DOHH2 (cell line): ENCODE results near the gene DNAJC28.

Experiments used
- H3F3A ChIP-seq: fragments of 200-600 bp; sonication (generic), shearing (Covaris generic); 2 replicates; pipeline ENCODE4 v1.6.0; 2016; ENCODE audit warnings: antibody characterized with exemption, mild to moderate bottlenecking; ENCODE audit not compliant: control insufficient read depth, insufficient read depth
- H3K27ac ChIP-seq: fragments of 200-600 bp; sonication (generic); 2 replicates; pipeline ENCODE4 v1.5.1; 2014; ENCODE audit warnings: low read depth, mild to moderate bottlenecking, low read length, moderate library complexity
- H3K27me3 ChIP-seq: fragments of 200-600 bp; sonication (generic); 2 replicates; pipeline ENCODE4 v1.6.1; 2014; ENCODE audit warnings: mild to moderate bottlenecking, low read length, mixed read lengths; ENCODE audit not compliant: control insufficient read depth
- H3K36me3 ChIP-seq: fragments of 200-600 bp; sonication (generic); 2 replicates; pipeline ENCODE4 v1.6.1; 2014; ENCODE audit warnings: mild to moderate bottlenecking, low read length, moderate library complexity, mixed read lengths; ENCODE audit not compliant: control insufficient read depth
- H3K4me1 ChIP-seq: fragments of 200-600 bp; sonication (generic); 2 replicates; pipeline ENCODE4 v1.6.1; 2014; ENCODE audit warnings: mild to moderate bottlenecking, low read length, mixed read lengths; ENCODE audit not compliant: control insufficient read depth
- H3K4me2 ChIP-seq: fragments of 200-600 bp; sonication (generic); 2 replicates; pipeline ENCODE4 v1.6.0; 2014; ENCODE audit warnings: mild to moderate bottlenecking, low read length, moderate library complexity
- H3K4me3 ChIP-seq: fragments of 200-600 bp; sonication (generic); 2 replicates; pipeline ENCODE4 v1.5.1; 2014; ENCODE audit warnings: mild to moderate bottlenecking, low read length, mixed read lengths
- H3K79me2 ChIP-seq: fragments of 200-600 bp; sonication (generic); 2 replicates; pipeline ENCODE4 v1.6.1; 2014; ENCODE audit warnings: mild to moderate bottlenecking, low read length, mixed read lengths; ENCODE audit not compliant: control insufficient read depth
- H3K9me2 ChIP-seq: fragments of 200-600 bp; sonication (generic); replicated peaks from 2 replicates; pipeline ENCODE4 v1.6.1; 2014; ENCODE audit warnings: mild to moderate bottlenecking, low read length, mixed read lengths; ENCODE audit not compliant: control insufficient read depth
- H3K9me3 ChIP-seq: fragments of 200-600 bp; sonication (generic); 2 replicates; pipeline ENCODE4 v1.6.1; 2014; ENCODE audit warnings: antibody characterized with exemption, low read length, mixed read lengths; ENCODE audit not compliant: control insufficient read depth, insufficient read depth
- H4K20me1 ChIP-seq: fragments of 200-600 bp; sonication (generic); 2 replicates; pipeline ENCODE4 v1.6.0; 2014; ENCODE audit warnings: low read depth, mild to moderate bottlenecking, antibody characterized with exemption, low read length, moderate library complexity; ENCODE audit not compliant: control insufficient read depth, insufficient read depth
- CTCF ChIP-seq: fragments of 200-600 bp; sonication (generic); IDR thresholded peaks from one replicate; pipeline ENCODE4 v1.5.1; 2014; ENCODE audit warnings: antibody characterized with exemption, mild to moderate bottlenecking, low read depth, low read length; ENCODE audit not compliant: poor library complexity, severe bottlenecking
- EZH2phosphoT487 ChIP-seq: fragments of 200-600 bp; sonication (generic); IDR thresholded peaks from 2 replicates; pipeline ENCODE4 v1.6.1; 2017; ENCODE audit warnings: borderline replicate concordance, mild to moderate bottlenecking, antibody characterized with exemption, low read length, moderate library complexity, mixed read lengths

DNAJC28 gene

GRCh38 chr21:33441489-33442477 lies 49.7 kb downstream of the DNAJC28 start:
- H3K9me2 ChIP-seq, result no peaks in the 10 kb centered on the region
- no peaks in the 10 kb centered on the region for H3K9me3 ChIP-seq
- TF ChIP-seq EZH2phosphoT487 (no peak), CTCF (no peak)
- no peaks in the 10 kb centered on the region for H3K79me2 ChIP-seq
- peaks cover 27% of the 10 kb centered on the region for H3F3A ChIP-seq
- H3K4me3 ChIP-seq, result peak overlapping the region; percentile 51
- no peaks in the 10 kb centered on the region for H3K27me3 ChIP-seq
- peaks cover 18% of the 10 kb centered on the region for H3K36me3 ChIP-seq
- peak overlapping the region; percentile 75 for H3K27ac ChIP-seq
- H4K20me1 ChIP-seq, result no peaks in the 10 kb centered on the region
- H3K4me2 ChIP-seq, result peak overlapping the region; percentile 61
- H3K4me1 ChIP-seq, result peaks cover 66% of the 10 kb centered on the region
